Left cardiac atrium (tissue), 4 donors: ENCODE measurements around the gene KCNC1. TPM values are rescaled to one million over a fixed set of nuclear protein-coding genes. Genes with fewer than 3 reads are reported as not detected.

Experiments used
- ATAC-seq, 2 donors: fragments of 200-7000 bp; cut with Tn5 transposase; one replicate each; pipeline ENCODE4 v1.9.1; 2020; ENCODE audit warnings: mild to moderate bottlenecking in 2 of 2, moderate library complexity in 2 of 2
- DNase-seq: peaks from one replicate; pipeline ENCODE4 v3.0.0-alpha.2; 2020
- intact Hi-C, 2 donors: fragments of 100-400 bp; cut with DNase I; formaldehyde crosslinking; loops; one replicate each; pipeline versions ENCODE4 v1.14.1 to v1.15.1; 2022 to 2023
- total RNA-seq, 2 donors: library from RNA; stranded (reverse); fragmentation: NEBNext Ultra II Directional; extraction: Animal tissue kit (Norgen Biotek cat#: 25700); gene quantifications; one replicate each; pipeline ENCODE4 v1.2.1, GENCODE V29; 2021
- donor health status: DM: no; HTN: yes; CAD: no.
- donor health status: DM: no; HTN: yes; CAD: no; lungs with severe emphysema.
- donor health status: DM: yes; HTN: yes; CAD: no.
- donor health status: Dilated cardiomyopathy.

The KCNC1 gene
- total RNA-seq, 2 donors from 2014 or later: not detected

DNA sequence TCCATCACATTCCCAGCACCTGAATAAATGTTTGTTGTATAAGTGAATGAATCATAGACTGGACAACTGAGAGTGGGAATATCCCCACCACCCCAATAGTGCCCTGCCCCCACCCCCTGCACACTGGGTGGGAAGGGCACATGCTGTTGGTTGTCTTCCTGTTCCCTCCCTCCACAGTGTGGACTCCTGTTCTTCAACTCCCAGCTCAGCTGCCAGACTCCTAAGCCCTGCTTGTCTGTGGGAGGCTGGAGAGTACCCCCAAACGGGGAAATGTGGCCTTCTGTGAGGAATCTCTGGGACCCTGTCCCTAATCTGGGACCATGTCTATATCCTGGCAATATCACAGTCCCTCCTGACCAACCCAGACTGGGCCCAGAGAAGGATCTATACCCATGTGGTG lies 20.7 kb upstream of the KCNC1 start:
- ATAC-seq (no peak), DNase-seq (no peak)
- intact Hi-C loops: no loop called here

DNA sequence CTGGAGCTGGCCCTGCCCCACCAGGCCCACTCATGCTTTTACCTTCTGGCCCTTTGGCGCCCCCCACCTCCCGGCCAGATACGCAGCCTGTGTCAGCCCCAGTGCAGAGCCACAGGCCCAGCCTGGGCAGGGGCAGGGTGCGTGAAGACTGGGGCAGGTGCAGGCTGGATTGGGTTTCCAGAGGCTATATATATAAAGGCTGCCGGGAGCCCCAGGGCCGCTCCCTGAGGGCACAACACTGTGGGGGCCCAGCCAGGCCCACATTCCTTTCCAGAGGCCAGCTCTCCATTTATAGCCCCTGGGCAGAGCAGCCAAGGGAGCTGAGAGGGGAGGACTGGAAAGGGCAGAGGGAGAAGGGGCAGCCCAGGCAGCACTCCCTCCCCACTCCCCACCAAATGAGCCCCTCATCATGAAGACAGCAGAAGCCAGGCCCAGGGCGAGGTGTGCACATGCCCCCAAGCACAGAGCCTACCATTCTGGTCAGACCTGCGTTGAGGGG lies 20.2 kb upstream of the KCNC1 start:
- ATAC-seq (peak; percentile 52 to 80), DNase-seq (no peak)
- intact Hi-C loops: no loop called here

DNA sequence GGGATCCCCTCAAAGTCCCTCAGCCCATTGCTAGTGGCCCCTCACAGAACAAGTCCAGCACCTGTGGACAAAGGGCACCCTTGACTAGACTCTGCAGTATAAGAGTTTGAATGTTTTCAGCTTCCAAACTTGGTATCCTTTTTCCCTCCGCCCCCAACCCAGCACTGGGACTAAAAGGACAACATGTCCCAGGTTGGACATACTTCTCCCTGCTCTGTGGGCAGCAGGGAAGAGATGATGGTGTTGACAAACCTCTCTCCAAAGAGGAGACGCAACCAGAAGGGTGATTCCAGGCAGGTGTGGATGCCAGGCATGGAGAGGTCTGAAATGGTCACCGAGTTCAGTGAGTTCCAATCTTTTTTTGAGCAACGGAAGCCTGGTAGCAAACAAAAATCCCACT lies 19.7 kb upstream of the KCNC1 start:
- intact Hi-C loops: no loop called here

DNA sequence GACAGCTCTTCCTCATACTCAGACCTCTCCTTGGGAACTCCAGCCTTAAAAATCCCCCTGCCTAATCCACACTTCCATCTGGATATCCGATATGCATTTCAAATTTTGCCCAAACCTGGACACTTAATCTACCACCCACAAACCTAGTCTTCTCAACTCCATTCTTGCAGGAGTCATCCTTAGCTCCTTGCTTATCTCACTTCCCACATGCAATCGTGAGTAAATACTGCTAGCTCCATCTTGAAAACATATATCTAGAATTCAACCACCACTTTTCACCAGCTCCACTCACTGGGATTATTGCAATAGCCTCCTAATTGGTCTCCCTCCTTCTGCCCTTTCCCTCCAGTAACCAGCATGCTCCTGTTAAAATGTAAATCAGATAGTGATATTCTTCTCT lies 17.8 kb upstream of the KCNC1 start:
- DNase-seq: no peak
- ATAC-seq: no peak
- intact Hi-C loops: no loop called here

More for the DNA sequence above, 19.7 kb upstream of the KCNC1 start:
- no peak for DNase-seq
- ATAC-seq: no peak

DNA sequence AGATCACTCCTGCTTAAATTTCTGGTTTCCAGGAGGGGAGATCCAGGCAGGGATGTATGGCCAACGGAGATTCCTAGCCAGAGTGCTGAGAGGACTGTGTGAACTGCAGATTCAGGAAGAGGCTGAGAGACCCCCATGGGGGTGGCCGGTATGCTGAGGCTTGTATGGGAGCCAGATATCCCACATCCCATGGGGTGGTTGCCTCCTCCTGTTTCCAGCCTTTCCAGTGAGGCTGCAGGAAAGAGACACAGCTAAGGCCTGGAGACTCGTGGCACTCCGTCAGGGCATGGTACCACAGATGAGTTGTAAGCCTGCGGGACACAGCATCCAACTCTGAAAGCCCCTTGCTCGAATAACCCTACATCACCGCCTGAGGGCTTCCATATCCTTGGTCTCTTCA lies 16.6 kb upstream of the KCNC1 start:
- ATAC-seq: no peak
- intact Hi-C loops: no loop called here
- DNase-seq: no peak

DNA sequence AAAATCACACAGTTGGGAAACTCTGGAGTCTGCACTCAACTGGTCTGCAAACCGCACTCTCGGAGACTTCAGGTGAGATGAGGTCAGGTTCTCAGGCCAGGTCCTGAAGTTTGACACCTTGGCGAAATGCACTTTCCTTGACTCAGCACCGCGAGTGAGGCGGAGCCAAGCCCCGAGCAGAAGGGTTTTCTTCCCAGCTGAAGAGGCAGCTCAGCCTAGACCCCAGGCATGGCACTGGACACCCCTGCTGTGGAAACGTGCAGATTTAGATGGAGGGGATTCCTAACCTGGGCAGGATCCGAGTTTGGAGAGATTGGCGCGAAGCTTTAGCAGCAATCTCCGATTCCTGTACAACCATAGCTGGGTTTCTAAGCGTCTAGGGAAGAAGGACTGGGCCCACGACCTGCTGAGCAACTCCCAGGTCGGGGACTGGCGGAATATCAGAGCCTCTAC lies 16.0 kb upstream of the KCNC1 start:
- intact Hi-C loops: no loop called here
- ATAC-seq: no peak
- DNase-seq: no peak

DNA sequence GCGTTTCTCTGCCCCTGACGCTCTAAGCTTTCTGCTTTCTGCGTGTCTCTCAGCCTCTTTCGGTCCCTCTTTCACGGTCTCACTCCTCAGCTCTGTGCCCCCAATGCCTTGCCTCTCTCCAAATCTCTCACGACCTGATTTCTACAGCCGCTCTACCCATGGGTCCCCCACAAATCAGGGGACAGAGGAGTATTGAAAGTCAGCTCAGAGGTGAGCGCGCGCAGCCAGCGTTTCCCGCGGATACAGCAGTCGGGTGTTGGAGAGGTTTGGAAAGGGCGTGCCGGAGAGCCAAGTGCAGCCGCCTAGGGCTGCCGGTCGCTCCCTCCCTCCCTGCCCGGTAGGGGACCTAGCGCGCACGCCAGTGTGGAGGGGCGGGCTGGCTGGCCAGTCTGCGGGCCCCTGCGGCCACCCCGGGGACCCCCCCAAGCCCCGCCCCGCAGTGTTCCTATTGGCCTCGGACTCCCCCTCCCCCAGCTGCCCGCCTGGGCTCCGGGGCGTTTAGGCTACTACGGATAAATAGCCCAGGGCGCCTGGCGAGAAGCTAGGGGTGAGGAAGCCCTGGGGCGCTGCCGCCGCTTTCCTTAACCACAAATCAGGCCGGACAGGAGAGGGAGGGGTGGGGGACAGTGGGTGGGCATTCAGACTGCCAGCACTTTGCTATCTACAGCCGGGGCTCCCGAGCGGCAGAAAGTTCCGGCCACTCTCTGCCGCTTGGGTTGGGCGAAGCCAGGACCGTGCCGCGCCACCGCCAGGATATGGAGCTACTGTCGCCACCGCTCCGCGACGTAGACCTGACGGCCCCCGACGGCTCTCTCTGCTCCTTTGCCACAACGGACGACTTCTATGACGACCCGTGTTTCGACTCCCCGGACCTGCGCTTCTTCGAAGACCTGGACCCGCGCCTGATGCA lies 15.3 kb upstream of the KCNC1 start, which contains the start of gene MYOD1:
TSS of gene MYOD1 (plus strand) at position 544 of the 910 bp plus-strand sequence. CDS start at position 756, 212 bp downstream.
- intact Hi-C loops: no loop called here
- peak in 1 of 2 donors; percentile 23 for ATAC-seq
- DNase-seq: no peak

DNA sequence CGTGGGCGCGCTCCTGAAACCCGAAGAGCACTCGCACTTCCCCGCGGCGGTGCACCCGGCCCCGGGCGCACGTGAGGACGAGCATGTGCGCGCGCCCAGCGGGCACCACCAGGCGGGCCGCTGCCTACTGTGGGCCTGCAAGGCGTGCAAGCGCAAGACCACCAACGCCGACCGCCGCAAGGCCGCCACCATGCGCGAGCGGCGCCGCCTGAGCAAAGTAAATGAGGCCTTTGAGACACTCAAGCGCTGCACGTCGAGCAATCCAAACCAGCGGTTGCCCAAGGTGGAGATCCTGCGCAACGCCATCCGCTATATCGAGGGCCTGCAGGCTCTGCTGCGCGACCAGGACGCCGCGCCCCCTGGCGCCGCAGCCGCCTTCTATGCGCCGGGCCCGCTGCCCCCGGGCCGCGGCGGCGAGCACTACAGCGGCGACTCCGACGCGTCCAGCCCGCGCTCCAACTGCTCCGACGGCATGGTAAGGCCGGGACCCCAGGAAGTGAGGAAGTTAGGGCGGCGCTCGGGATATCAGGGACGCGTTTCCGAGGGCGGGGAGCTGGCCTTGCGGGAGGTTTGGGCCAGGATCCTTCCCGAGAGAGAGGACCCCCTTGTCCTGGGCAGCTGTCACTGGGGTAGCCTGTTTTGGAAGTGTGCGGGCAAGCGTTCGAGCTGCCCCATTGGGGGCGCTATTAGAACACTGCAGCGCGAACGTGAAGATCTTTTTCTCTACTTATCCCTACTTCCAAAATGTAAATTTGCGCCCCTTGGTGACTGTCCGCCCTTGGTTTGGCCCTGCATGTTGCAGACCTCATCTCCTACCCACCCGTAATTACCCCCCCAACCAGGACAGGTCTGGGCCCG lies 14.4 kb upstream of the KCNC1 start:
- no peak for DNase-seq
- intact Hi-C loops: no loop called here
- ATAC-seq: peak; percentile 48 to 55

DNA sequence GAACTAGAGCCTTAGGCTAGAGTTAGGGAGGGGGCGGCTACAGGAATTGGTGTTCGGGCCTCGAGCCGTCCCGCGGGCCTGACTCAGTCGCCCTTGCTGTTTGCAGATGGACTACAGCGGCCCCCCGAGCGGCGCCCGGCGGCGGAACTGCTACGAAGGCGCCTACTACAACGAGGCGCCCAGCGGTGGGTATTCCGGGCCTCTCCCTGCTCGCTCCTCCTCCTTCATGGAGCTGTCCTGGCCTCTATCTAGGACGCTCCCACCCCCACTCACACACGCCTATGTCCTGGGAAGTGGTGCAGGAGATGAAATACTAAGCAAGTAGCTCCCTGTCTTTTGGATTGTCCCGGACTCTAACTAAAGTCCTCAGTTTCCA lies 13.8 kb upstream of the KCNC1 start:
- DNase-seq (no peak), ATAC-seq (peak in 1 of 2 donors; percentile 14)
- intact Hi-C loops: no loop called here

DNA sequence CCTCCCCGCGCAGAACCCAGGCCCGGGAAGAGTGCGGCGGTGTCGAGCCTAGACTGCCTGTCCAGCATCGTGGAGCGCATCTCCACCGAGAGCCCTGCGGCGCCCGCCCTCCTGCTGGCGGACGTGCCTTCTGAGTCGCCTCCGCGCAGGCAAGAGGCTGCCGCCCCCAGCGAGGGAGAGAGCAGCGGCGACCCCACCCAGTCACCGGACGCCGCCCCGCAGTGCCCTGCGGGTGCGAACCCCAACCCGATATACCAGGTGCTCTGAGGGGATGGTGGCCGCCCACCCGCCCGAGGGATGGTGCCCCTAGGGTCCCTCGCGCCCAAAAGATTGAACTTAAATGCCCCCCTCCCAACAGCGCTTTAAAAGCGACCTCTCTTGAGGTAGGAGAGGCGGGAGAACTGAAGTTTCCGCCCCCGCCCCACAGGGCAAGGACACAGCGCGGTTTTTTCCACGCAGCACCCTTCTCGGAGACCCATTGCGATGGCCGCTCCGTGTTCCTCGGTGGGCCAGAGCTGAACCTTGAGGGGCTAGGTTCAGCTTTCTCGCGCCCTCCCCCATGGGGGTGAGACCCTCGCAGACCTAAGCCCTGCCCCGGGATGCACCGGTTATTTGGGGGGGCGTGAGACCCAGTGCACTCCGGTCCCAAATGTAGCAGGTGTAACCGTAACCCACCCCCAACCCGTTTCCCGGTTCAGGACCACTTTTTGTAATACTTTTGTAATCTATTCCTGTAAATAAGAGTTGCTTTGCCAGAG lies 13.2 kb upstream of the KCNC1 start:
- ATAC-seq: peak in 1 of 2 donors; percentile 28
- intact Hi-C loops: no loop called here
- no peak for DNase-seq

DNA sequence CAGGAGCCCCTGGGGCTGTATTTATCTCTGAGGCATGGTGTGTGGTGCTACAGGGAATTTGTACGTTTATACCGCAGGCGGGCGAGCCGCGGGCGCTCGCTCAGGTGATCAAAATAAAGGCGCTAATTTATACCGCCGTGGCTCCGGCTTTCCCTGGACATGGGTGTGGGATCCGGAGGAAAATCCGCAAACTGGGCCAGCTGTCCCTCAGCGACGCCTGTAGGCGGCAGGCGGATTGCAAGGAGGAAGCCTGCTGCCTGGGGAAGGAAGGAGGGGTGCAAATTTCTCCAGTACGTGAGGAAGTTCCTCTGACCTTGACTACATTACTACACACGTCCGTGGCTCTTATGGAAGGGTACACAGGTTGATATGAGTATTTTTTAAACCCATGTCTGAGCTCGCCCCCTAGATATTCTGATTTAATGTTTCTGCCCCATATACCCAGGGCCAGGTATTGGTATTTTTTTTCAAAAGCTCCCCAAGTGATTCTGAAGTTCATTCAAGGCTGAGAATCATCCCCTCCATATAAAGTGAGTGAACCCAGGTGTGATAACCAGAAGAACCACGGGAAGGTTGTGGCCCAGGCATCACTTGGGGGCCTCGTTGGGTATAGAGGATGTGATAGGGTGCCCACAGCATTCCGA lies 12.5 kb upstream of the KCNC1 start:
- peak in 1 of 2 donors; percentile 29 for ATAC-seq
- intact Hi-C loops: loop anchor here in 1 of 2 donors (2.0 kb wide), 1 partner anchor 121 kb away; no protein-coding TSS in a partner anchor
- no peak for DNase-seq

DNA sequence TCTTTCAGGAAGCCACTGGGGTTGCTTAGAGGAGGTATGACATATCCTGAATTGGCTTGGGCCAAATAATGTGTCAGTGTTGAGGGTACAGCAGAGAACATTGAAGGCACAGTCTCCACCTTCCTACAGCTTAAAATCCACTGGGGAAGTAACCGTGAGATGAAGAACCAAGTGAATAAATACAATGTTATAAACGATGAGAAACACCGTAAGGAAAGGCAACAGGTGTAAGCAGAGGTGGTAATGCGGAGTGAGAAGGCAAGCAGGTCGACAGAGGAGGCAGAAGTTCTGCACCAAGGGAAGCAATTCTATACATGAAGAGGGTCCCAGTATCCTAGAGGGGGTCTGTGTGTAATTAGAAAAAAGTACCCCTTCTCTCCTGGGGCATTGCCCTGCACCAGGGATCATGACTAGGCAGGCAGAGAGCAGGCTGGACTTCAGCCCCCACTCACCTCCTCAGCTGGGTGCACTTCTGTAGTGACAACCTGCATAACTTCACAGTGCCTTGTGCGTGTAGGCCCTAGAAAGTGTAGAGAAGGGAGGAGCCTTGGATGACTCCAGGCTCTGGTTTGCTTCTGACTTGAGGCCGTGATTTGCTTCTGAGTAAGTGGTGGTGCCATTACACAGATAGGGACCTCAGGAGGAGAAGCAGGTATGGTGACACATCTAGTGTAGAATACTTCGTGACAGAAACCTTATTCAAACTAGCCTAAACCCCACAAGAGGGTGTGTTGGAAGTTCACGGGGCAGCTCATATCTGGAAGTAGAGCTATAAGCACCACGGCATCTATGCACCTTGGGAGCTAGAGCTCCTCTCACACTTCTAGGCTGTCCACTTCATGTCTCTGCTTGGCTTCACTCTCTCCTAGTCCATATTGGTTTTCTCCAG lies 10.3 kb upstream of the KCNC1 start:
- intact Hi-C loops: no loop called here
- ATAC-seq (no peak), DNase-seq (no peak)

DNA sequence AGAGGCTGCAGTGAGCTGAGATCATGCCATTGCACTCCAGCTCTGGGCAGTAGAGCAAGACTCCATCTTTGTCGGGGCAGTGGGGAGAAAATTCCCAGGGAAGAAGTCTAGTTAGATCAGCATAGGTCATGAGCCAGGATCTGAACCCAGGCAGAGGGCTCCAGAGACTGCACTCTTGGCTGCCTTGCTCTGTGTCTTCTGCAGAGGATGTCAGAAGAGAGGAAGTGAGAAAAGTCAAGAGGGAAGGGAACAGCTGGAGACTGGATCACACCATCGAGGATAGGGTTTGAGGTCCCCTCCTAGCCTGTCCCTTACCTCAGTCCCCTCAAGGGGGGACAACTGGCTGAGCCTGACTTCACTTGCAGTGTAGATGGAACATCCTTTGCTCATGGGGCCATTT lies 9.4 kb upstream of the KCNC1 start:
- DNase-seq (no peak), ATAC-seq (no peak)
- intact Hi-C loops: no loop called here

DNA sequence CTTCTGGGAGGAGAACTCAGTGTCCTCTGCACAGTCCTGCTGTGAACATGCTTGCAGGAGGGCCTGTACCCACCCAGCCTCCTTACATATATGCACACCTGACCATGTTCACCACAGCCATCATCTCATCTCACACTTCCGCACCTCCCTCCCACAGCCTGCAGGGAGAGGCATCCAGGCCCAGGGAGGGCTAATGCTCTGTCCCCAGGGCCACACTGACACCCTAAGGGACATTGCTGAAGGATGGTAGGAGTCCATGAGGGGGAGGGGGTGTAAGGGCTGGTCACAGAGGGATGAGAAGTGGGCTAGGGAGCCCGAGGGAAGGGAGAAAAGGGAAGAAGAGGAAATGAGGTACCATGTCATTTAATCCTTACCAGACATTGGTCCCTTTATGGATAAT lies 4.4 kb upstream of the KCNC1 start:
- intact Hi-C loops: no loop called here
- DNase-seq (no peak), ATAC-seq (no peak)

DNA sequence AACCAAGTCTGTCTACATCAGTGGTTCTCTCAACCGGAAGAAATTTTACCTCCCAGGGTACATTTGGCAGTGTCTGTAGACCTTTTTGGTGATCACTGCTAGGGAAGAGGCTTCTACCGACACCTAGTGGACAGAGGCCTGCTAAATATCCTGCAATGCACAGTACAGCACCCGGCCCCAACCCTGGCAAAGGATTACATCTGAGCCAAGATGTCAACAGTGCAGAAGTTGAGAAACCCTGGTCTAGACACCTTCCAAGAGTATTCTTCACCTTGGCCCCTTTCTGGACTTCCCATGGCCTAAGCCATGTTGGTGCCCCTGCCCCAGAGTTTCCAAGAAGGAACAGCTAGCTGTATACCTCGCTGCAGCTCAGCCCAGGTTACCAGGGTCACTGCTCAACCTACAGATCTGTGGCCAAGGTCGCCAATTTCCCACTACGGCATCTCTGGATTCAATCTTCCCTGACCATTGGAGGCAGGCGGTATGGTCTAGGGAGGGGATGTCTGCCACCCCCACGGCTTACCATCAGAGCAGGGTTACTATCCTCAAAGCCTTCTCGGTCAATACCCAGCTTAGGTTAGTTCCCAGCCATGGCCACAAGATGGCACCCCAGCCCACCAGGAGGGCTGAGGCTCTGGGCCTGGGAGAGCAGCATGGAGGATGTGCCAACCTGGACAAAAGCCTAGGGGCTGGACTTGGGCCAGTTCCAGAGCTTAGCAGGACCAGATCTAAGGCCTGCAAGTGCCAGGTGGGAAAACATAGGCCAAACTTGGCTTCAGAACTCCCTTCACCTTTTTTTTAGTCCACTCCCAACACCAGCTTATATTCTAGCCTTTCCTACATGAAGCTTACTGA lies 3.7 kb upstream of the KCNC1 start:
- intact Hi-C loops: loop anchor here in 1 of 2 donors (1.0 kb wide), 1 partner anchor 247 kb away; no protein-coding TSS in a partner anchor
- ATAC-seq: peak; percentile 82 to 88

DNA sequence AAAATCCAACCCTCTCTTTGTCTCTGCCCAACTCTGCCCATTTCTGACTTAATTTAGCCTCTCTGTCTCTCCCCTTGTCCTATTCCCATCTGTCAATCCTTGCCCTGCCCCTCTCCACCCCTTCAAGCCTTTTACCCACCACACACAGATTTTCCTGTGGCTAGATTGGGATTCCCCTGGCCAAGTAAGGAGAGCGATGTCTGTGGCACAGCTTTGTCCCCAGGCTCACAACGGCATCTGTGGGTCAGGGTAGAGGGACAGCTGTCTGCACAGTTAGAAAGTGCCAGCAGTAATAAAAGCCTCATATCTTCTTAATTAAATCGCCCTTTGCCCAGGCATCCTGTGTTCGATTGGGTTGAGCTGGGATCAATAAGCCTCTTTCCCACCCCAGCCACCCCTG lies 1.3 kb upstream of the KCNC1 start:
- ATAC-seq (no peak), DNase-seq (no peak)
- intact Hi-C loops: loop anchor here in 1 of 2 donors (2.0 kb wide), 1 partner anchor 246 kb away; no protein-coding TSS in a partner anchor

More for the DNA sequence above, 3.7 kb upstream of the KCNC1 start:
- DNase-seq: peak; percentile 80
